Bronchial epithelial cell (primary cell): ENCODE results near the gene MAST4. TPM values are rescaled to one million over a fixed set of nuclear protein-coding genes. Genes with fewer than 3 reads are reported as not detected.
A peak's percentile ranks its signal among the peaks of the same experiment; 100 is the strongest.

Source experiments
- DNase-seq: peaks from one replicate; pipeline ENCODE4 v3.0.0-alpha.2; 2010; ENCODE audit warnings: low read depth
- FAIRE-seq: peaks from 2 replicates; lab custom pipeline; 2011; peaks lifted over from hg19 to GRCh38; lab: Jason Lieb, UNC
- H3K27me3 ChIP-seq: 2 replicates; pipeline ENCODE4 v1.5.1; 2011; ENCODE audit warnings: low read length; ENCODE audit not compliant: control insufficient read depth, insufficient read depth
- H3K36me3 ChIP-seq: 2 replicates; pipeline ENCODE4 v1.5.1; 2011; ENCODE audit warnings: low read length; ENCODE audit not compliant: control insufficient read depth, insufficient read depth
- H3K4me3 ChIP-seq: 2 replicates; pipeline ENCODE4 v1.5.1; 2011; ENCODE audit warnings: mild to moderate bottlenecking, low read depth, low read length, control low read depth
- total RNA-seq: library from RNA; depleted of rRNA; stranded (reverse); fragments of >200 nt; gene quantifications from 2 replicates; pipeline ENCODE4 v1.2.1, GENCODE V29; 2014
- TF ChIP-seq, protein P1 (sequence below): IDR thresholded peaks from 2 replicates; pipeline ENCODE4 v1.5.1; 2011; ENCODE audit warnings: mild to moderate bottlenecking, moderate library complexity, low read length, control low read depth, inconsistent platforms; ENCODE audit not compliant: insufficient read depth, severe bottlenecking

Gene MAST4
- total RNA-seq, 1 donor from 2014 or later = 10.3 TPM

DNA sequence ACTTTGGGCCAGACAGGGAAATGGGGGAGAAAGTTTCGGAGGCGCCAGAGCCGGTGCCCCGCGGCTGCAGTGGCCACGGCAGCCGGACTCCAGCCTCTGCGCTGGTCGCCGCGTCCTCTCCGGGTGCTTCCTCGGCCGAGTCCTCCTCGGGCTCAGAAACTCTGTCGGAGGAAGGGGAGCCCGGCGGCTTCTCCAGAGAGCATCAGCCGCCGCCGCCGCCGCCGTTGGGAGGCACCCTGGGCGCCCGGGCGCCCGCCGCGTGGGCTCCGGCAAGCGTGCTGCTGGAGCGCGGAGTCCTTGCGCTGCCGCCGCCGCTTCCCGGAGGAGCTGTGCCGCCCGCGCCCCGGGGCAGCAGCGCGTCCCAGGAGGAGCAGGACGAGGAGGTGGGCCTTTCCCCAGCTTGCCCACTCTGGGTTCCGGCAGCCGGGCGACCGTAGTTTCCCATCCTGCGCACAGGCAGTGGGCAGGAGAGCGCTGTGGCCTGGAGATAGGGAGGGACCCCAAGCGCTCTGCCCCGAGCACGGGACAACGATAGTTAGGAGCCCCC lies 516 bp downstream of the MAST4 start:
- TF ChIP-seq, protein P1, sequence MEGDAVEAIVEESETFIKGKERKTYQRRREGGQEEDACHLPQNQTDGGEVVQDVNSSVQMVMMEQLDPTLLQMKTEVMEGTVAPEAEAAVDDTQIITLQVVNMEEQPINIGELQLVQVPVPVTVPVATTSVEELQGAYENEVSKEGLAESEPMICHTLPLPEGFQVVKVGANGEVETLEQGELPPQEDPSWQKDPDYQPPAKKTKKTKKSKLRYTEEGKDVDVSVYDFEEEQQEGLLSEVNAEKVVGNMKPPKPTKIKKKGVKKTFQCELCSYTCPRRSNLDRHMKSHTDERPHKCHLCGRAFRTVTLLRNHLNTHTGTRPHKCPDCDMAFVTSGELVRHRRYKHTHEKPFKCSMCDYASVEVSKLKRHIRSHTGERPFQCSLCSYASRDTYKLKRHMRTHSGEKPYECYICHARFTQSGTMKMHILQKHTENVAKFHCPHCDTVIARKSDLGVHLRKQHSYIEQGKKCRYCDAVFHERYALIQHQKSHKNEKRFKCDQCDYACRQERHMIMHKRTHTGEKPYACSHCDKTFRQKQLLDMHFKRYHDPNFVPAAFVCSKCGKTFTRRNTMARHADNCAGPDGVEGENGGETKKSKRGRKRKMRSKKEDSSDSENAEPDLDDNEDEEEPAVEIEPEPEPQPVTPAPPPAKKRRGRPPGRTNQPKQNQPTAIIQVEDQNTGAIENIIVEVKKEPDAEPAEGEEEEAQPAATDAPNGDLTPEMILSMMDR = no peak
- H3K4me3 ChIP-seq = peak overlapping the region; percentile 60
- no peaks in the 10 kb centered on the region for H3K36me3 ChIP-seq
- FAIRE-seq (no peak), DNase-seq (no peak)
- peaks cover 12% of the 10 kb centered on the region for H3K27me3 ChIP-seq

DNA sequence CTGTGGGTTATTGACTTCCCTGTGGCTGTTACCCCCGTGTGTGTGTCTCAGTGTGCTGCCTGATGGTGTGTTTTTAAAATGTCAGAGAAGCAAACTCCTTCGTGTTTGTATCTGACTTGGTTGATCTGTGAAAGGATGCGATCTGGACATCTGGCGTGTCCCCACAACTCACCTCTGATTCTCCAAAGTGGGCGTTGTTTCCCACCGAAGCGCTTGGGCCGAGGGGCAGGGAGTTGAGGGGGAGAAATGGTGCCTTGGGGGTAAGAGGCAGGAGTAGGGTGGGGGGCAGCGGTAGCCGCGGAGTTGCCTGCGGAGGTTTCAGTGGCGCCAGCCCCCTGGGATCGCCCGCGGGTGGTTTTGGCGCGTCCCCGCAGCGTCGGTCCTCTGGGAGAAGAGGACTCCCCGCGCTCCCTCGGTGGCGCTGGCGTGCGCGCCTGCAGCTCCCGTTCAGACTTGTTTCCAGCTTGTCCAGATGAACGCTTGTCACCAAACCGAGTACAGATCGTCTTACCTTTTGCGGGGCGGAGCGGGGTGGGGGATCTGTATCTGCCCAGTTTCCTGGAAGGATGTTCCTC lies 1.1 kb downstream of the MAST4 start:
- H3K27me3 ChIP-seq = peaks cover 12% of the 10 kb centered on the region
- DNase-seq = peak; percentile 60
- TF ChIP-seq, protein P1 = peak; percentile 23
- H3K4me3 ChIP-seq = peak overlapping the region; percentile 60
- H3K36me3 ChIP-seq = no peaks in the 10 kb centered on the region
- no peak for FAIRE-seq

DNA sequence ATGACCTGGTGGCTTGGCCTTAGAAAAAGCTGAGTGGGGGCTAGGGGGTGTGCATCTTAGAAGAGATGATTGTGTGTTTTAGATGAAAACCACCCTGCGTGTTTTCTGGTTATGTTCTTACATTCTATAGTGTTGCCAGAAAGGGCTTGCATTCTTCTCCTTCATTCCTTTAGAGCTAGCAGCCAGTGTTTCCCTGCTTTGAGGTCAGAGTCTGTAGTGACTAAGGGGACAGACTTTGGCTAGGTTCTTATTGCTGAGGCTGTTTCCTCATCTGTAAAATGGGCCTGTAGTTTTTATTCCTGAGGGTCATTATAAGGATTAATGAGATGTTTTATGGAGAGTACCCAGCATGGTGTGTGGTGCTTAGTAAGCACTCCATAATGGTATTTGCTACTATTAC lies 6.4 kb downstream of the MAST4 start:
- TF ChIP-seq, protein P1 = no peak
- Histone ChIP-seq H3K27me3 (peaks cover 3% of the 10 kb centered on the region), H3K36me3 (no peaks in the 10 kb centered on the region), H3K4me3 (no peak overlapping the region)
- no peak for FAIRE-seq
- no peak for DNase-seq

DNA sequence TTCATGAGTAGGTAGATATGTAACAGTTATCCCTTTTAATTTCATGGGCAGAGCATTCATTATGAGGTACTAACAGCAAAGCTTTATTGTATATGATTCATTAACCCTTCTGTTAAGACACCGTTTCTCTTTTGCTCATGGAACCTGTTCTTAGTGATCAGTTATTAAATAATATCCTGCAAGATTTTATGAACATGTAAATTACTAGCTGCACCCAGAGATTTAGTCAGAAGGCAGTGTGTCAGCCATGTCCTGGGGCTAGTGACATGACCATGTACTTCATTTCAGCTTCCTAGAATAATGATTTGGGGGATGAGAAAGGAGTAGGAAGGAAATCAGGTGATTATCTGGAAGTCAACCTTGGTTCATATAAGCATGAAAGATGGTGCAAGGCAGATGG lies 7.0 kb downstream of the MAST4 start:
- H3K27me3 ChIP-seq = peaks cover 3% of the 10 kb centered on the region
- H3K4me3 ChIP-seq = no peak overlapping the region
- TF ChIP-seq, protein P1 = no peak
- no peak for FAIRE-seq
- no peaks in the 10 kb centered on the region for H3K36me3 ChIP-seq
- DNase-seq = peak; percentile 38

DNA sequence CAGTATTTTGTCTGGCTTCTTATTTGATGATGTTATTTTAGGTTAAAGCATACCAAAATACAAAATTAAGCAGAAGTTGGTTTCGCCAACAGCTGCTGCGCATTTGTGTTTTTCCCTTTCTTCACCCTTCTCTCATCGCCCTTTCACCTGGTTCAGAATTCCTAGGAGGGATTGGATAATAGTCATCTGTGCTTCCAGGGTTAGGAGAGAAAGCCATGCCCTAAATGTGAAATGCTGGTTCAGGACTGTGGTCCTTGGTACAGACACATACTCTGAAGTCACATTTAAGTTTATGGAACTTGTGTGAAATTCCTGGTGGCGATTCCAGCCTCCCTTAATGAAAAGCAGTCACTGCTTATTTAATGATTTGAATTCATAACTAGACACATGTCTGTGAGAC lies 7.7 kb downstream of the MAST4 start:
- TF ChIP-seq, protein P1 = no peak
- DNase-seq = no peak
- no peak for FAIRE-seq
- Histone ChIP-seq H3K36me3 (no peaks in the 10 kb centered on the region), H3K27me3 (no peaks in the 10 kb centered on the region), H3K4me3 (no peak overlapping the region)

DNA sequence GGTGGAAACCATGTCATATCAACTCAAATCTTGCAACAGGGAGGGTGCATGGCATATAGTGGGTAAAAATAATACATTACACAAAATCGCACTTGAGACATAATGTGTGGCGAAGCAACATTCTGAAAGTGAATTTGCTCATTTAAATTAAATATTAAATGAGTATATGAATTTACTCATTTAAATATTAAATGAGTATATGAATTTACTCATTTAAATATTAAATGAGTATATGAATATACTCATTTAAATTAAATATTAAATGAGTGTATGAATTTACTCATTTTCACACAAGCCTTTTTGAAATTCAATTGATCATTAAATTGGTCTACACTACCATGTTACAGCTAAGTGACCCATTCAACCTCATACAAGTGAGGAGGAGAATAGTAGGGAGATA lies 10.5 kb downstream of the MAST4 start:
- TF ChIP-seq, protein P1 = no peak
- DNase-seq (no peak), FAIRE-seq (no peak)

More for the DNA sequence above, 10.5 kb downstream of the MAST4 start:
- Histone ChIP-seq H3K36me3 (no peaks in the 10 kb centered on the region), H3K4me3 (no peak overlapping the region), H3K27me3 (no peaks in the 10 kb centered on the region)
